H1 (cell line): Measurements from ENCODE around the gene LENG9. TPM values are rescaled to one million over a fixed set of nuclear protein-coding genes. Genes with fewer than 3 reads are reported as not detected.

Source experiments
- CTCF ChIA-PET: fragments of 300-600 bp; sonication (Branson Sonifier 250); formaldehyde crosslinking; loops from one replicate; lab custom pipeline; 2021; ENCODE audit not compliant: partially characterized antibody; lab: Charles Lee
- POLR2A ChIA-PET: fragments of 300-600 bp; sonication (Branson Sonifier 250); formaldehyde crosslinking; loops from one replicate; lab custom pipeline; 2021; ENCODE audit warnings: inconsistent platforms; ENCODE audit not compliant: partially characterized antibody; lab: Charles Lee
- DNase-seq, 2 experiments: peaks; one replicate each; pipeline versions ENCODE4 v3.0.0 to v3.0.0-alpha.2; 2010 to 2022; ENCODE audit warnings: low spot score in 2 of 2, low read depth in 1 of 2, mixed read lengths in 1 of 2
- FAIRE-seq: peaks from 2 replicates; lab custom pipeline; 2011; peaks lifted over from hg19 to GRCh38; lab: Jason Lieb, UNC
- H2AFZ ChIP-seq: 2 replicates; pipeline ENCODE4 v1.8.1; 2012; ENCODE audit warnings: low read length, inconsistent platforms
- H2AK5ac ChIP-seq: 2 replicates; pipeline ENCODE4 v1.6.1; 2013; ENCODE audit warnings: low read depth, low read length
- H2BK120ac ChIP-seq: replicated peaks from 2 replicates; pipeline ENCODE3; 2013; ENCODE audit warnings: low read depth, low read length, inconsistent platforms
- H2BK12ac ChIP-seq: 2 replicates; pipeline ENCODE4 v1.6.1; 2013; ENCODE audit warnings: low read depth, low read length
- H2BK15ac ChIP-seq: 2 replicates; pipeline ENCODE4 v1.6.1; 2013; ENCODE audit warnings: low read length
- H2BK20ac ChIP-seq: 2 replicates; pipeline ENCODE4 v1.6.1; 2013; ENCODE audit warnings: low read length
- H2BK5ac ChIP-seq: 2 replicates; pipeline ENCODE4 v1.6.1; 2013; ENCODE audit warnings: low read depth, low read length
- H3K14ac ChIP-seq: 2 replicates; pipeline ENCODE4 v1.6.1; 2013; ENCODE audit warnings: inconsistent platforms; ENCODE audit not compliant: insufficient read length
- H3K18ac ChIP-seq: 2 replicates; pipeline ENCODE4 v1.6.1; 2013; ENCODE audit warnings: low read length; ENCODE audit errors: extremely low read depth
- H3K23ac ChIP-seq: 2 replicates; pipeline ENCODE4 v1.6.1; 2013; ENCODE audit warnings: inconsistent platforms; ENCODE audit not compliant: insufficient read length
- H3K23me2 ChIP-seq: 2 replicates; pipeline ENCODE4 v1.6.1; 2013; ENCODE audit warnings: low read depth, low read length
- H3K27ac ChIP-seq: 2 replicates; pipeline ENCODE4 v1.6.1; 2011; ENCODE audit warnings: low read depth, low read length, inconsistent platforms
- H3K27me3 ChIP-seq, 4 experiments: replicated peaks in 1 of 4; 1 replicate in 1 of 4; 2 replicates in 3 of 4; pipeline versions ENCODE4 v1.6.1 to v1.8.1; 2011 to 2013; ENCODE audit warnings: low read length in 3 of 4, mild to moderate bottlenecking in 3 of 4, inconsistent platforms in 2 of 4, mixed read lengths in 2 of 4, moderate library complexity in 1 of 4; ENCODE audit not compliant: control insufficient read depth in 3 of 4, insufficient read depth in 3 of 4; ENCODE audit errors: extremely low read depth in 1 of 4
- H3K36me3 ChIP-seq, 4 experiments: 2 replicates each; pipeline versions ENCODE4 v1.6.1 to v1.8.1; 2011 to 2013; ENCODE audit warnings: mild to moderate bottlenecking in 4 of 4, low read length in 3 of 4, moderate library complexity in 2 of 4, control low read depth in 1 of 4, inconsistent platforms in 1 of 4; ENCODE audit not compliant: insufficient read depth in 4 of 4, control insufficient read depth in 2 of 4
- H3K4ac ChIP-seq: replicated peaks from 2 replicates; pipeline ENCODE3; 2013; ENCODE audit warnings: low read length, low read depth, mixed read lengths, inconsistent platforms; ENCODE audit not compliant: insufficient read length
- H3K4me1 ChIP-seq, 4 experiments: replicated peaks in 1 of 4; 1 replicate in 1 of 4; 2 replicates in 3 of 4; pipeline versions ENCODE4 v1.6.1 to v1.8.1; 2011 to 2013; ENCODE audit warnings: low read length in 3 of 4, inconsistent platforms in 2 of 4, mixed read lengths in 1 of 4; ENCODE audit not compliant: insufficient read depth in 4 of 4, control insufficient read depth in 3 of 4
- H3K4me2 ChIP-seq, 2 experiments: 2 replicates each; pipeline versions ENCODE4 v1.6.1 to v1.8.1; 2011 to 2013; ENCODE audit warnings: low read depth in 2 of 2, low read length in 2 of 2, control low read depth in 1 of 2, inconsistent platforms in 1 of 2, mild to moderate bottlenecking in 1 of 2; ENCODE audit not compliant: insufficient read depth in 1 of 2
- H3K4me3 ChIP-seq, 4 experiments: fragments of 200-600, 300-600 bp in 1 of 4; sonication (generic), shearing (Covaris generic), sonication (Bioruptor Twin) in 1 of 4; 2 replicates each; pipeline versions ENCODE4 v1.5.1 to v1.8.1; 2011 to 2016; ENCODE audit warnings: low read length in 4 of 4, low read depth in 3 of 4, control low read depth in 2 of 4, inconsistent platforms in 2 of 4, mild to moderate bottlenecking in 2 of 4, mixed read lengths in 1 of 4, moderate library complexity in 1 of 4; ENCODE audit not compliant: insufficient read depth in 2 of 4; ENCODE audit errors: extremely low read depth in 1 of 4
- H3K56ac ChIP-seq: replicated peaks from 2 replicates; pipeline ENCODE3; 2013; ENCODE audit warnings: low read depth, mild to moderate bottlenecking, mixed read lengths, low read length, inconsistent platforms; ENCODE audit not compliant: insufficient read length
- H3K79me1 ChIP-seq: 2 replicates; pipeline ENCODE4 v1.6.1; 2013; ENCODE audit warnings: low read depth, low read length, control low read depth
- H3K79me2 ChIP-seq, 2 experiments: 2 replicates each; pipeline versions ENCODE4 v1.6.1 to v1.8.1; 2012 to 2013; ENCODE audit warnings: low read length in 2 of 2, mild to moderate bottlenecking in 2 of 2, inconsistent platforms in 1 of 2; ENCODE audit not compliant: insufficient read depth in 2 of 2, control insufficient read depth in 1 of 2
- H3K9ac ChIP-seq, 4 experiments: replicated peaks in 1 of 4; 1 replicate in 1 of 4; 2 replicates in 3 of 4; pipeline versions ENCODE4 v1.6.1 to v1.8.1; 2011 to 2013; ENCODE audit warnings: low read depth in 3 of 4, low read length in 3 of 4, control low read depth in 2 of 4, mild to moderate bottlenecking in 2 of 4, moderate library complexity in 2 of 4, inconsistent platforms in 1 of 4; ENCODE audit errors: extremely low read depth in 1 of 4
- H3K9me3 ChIP-seq, 2 experiments: 2 replicates each; pipeline versions ENCODE4 v1.6.1 to v1.8.1; 2012 to 2013; ENCODE audit warnings: mild to moderate bottlenecking in 2 of 2, moderate library complexity in 2 of 2, control low read depth in 1 of 2, inconsistent platforms in 1 of 2, low read depth in 1 of 2, low read length in 1 of 2, mixed read lengths in 1 of 2; ENCODE audit not compliant: insufficient read depth in 2 of 2
- H4K20me1 ChIP-seq, 2 experiments: replicated peaks in 1 of 2; 2 replicates each; pipeline versions ENCODE3 to v1.8.1; 2011 to 2013; ENCODE audit warnings: inconsistent platforms in 2 of 2, low read length in 2 of 2, mild to moderate bottlenecking in 1 of 2; ENCODE audit not compliant: insufficient read depth in 2 of 2, control insufficient read depth in 1 of 2
- H4K5ac ChIP-seq: 2 replicates; pipeline ENCODE4 v1.6.1; 2013; ENCODE audit warnings: low read length, low read depth, mixed read lengths, inconsistent platforms; ENCODE audit not compliant: insufficient read length
- H4K8ac ChIP-seq: 2 replicates; pipeline ENCODE4 v1.8.0; 2013; ENCODE audit warnings: mild to moderate bottlenecking, moderate library complexity, low read length, inconsistent platforms; ENCODE audit not compliant: insufficient read depth; ENCODE audit errors: extremely low read depth
- H4K91ac ChIP-seq: replicated peaks from 2 replicates; pipeline ENCODE3; 2013; ENCODE audit warnings: low read length, mixed read lengths, inconsistent platforms; ENCODE audit not compliant: insufficient read length
- EGR1 ChIP-seq: IDR thresholded peaks from 2 replicates; pipeline ENCODE4 v1.6.1; 2011; ENCODE audit warnings: low read depth, low read length, borderline replicate concordance
- HDAC2 ChIP-seq, 2 experiments: fragments of 300-600 bp in 1 of 2; sonication (generic) in 1 of 2; IDR thresholded peaks; 2 replicates each; pipeline ENCODE4 v1.6.1; 2011 to 2012; ENCODE audit warnings: low read depth in 2 of 2, low read length in 2 of 2, mild to moderate bottlenecking in 2 of 2, moderate library complexity in 2 of 2, borderline replicate concordance in 1 of 2, inconsistent platforms in 1 of 2
- JUN ChIP-seq: IDR thresholded peaks from 2 replicates; pipeline ENCODE4 v1.6.1; 2011; ENCODE audit warnings: low read depth, mild to moderate bottlenecking, improper control_type of control experiment, low read length
- SIN3A ChIP-seq, 2 experiments: IDR thresholded peaks in 1 of 2; conservative IDR thresholded peaks in 1 of 2; 2 replicates each; pipeline ENCODE4 v1.6.1; 2011 to 2012; ENCODE audit warnings: low read length in 2 of 2, improper control_type of control experiment in 1 of 2, low read depth in 1 of 2, mild to moderate bottlenecking in 1 of 2
- YY1 ChIP-seq: IDR thresholded peaks from 2 replicates; pipeline ENCODE4 v1.6.1; 2011; ENCODE audit warnings: low read depth, mild to moderate bottlenecking, low read length
- ZNF274 ChIP-seq: IDR thresholded peaks from 2 replicates; pipeline ENCODE4 v1.7.0; 2012; ENCODE audit warnings: low read length, borderline replicate concordance; ENCODE audit errors: extremely low read depth
- WGBS, 2 experiments: shearing (Covaris generic) in 1 of 2; methylation state at CpG; one replicate each; pipeline versions ENCODE4 v1.1.6 to v1.1.7; 2013 to 2015; ENCODE audit warnings: low lambda C conversion rate in 2 of 2, mixed read lengths in 2 of 2, inconsistent platforms in 1 of 2, low coverage in 1 of 2, missing lambda C conversion rate in 1 of 2; ENCODE audit not compliant: insufficient replicate concordance in 2 of 2, insufficient coverage in 1 of 2, insufficient read length in 1 of 2; ENCODE audit errors: extremely low coverage in 1 of 2, missing lambda C conversion rate in 1 of 2; 5-methylcytosine and 5-hydroxymethylcytosine counted together
- polyA plus RNA-seq, 7 experiments: library from polyadenylated mRNA; depleted of rRNA in 3 of 7; stranded (reverse) in 5 of 7; unstranded in 2 of 7; fragments of >200 nt in 5 of 7; fragments of 200-250 nt in 2 of 7; gene quantifications; 1 replicate in 5 of 7; 2 replicates in 1 of 7; 4 replicates in 1 of 7; pipeline versions ENCODE4 v1.2.1 to v1.2.3, GENCODE V29; 2011 to 2013; ENCODE audit warnings: missing spikeins in 2 of 7, mixed read lengths in 2 of 7
- total RNA-seq: library from RNA; stranded (reverse); fragmentation: NEBNext Ultra II Directional; extraction: Animal tissue kit (Norgen Biotek cat#: 25700); gene quantifications from 2 replicates; pipeline ENCODE4 v1.2.1, GENCODE V29; 2021
- TF ChIP-seq, protein P1 (sequence below): IDR thresholded peaks from 2 replicates; pipeline ENCODE4 v1.6.1; 2012; ENCODE audit warnings: inconsistent platforms

LENG9 gene
- total and polyA plus RNA-seq, 2 of the 8 experiments (the other 6 are each of a cell fraction or from before 2014, with no cell fraction given): 1.6 to 3.9 TPM

DNA sequence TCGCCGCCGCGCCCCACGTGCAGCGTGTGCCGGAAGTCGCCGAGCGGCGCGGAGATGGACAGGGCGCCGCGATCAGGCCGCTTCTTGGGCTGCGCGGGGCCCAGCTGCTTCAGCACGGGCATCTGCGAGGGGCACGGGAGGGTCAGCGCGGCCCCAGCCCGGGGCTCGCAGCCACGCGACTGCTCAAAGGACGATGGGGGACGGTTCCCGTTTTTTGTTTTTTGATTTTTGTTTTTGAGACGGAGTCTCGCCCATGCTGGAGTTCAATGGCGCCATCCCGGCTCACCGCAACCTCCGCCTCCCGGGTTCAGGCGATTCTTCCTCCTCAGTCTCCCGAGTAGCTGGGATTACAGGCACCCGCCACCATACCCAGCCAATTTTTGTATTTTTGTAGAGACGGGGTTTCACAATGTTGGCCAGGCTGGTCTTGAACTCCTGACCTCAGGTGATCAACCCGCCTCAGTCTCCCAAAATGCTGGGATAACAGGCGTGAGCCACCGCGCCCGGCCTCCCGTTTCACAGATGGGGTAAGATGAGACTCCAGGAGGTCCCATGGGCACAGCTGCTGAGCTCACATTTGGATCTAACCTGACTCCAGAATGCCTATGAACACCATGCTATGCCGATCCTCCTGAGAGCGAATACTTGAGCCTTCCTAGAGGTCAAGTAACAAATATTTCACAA, 2.0 kb upstream of the LENG9 start:
- no peak overlapping the region for H3K18ac ChIP-seq
- H3K27ac ChIP-seq: no peak overlapping the region
- peak overlapping the region in 2 of 4 experiments; percentile 77 to 84; a peak in 3 of 8 replicates for H3K4me3 ChIP-seq
- H2BK15ac ChIP-seq: no peak overlapping the region
- no peak overlapping the region for H3K4ac ChIP-seq
- FAIRE-seq: no peak
- H3K14ac ChIP-seq: no peak overlapping the region
- H3K79me1 ChIP-seq: no peaks in the 10 kb centered on the region
- no peak overlapping the region for H2BK5ac ChIP-seq
- H4K5ac ChIP-seq: no peak overlapping the region
- no peak overlapping the region for H2BK12ac ChIP-seq
- H3K27me3 ChIP-seq: peaks cover 2 to 24% (median 15%) of the 10 kb centered on the region in 4 experiments; a peak in 6 of 7 replicates
- POLR2A ChIA-PET: interaction anchor here (1.2 to 1.6 kb wide), 3 partner anchors 8 to 652 kb away, joined by 3 to 7 read pairs (median 3); partner anchors contain the start of genes CDC42EP5 and PPP1R12C
- 86% methylated on average over 31 of the region's 49 CpGs; no CpG with 5 or more reads in 1 of the 2 experiments for WGBS, 2 experiments
- H3K9me3 ChIP-seq: no peaks in the 10 kb centered on the region
- peaks cover under 1 to 11% (median 5%) of the 10 kb centered on the region in 4 experiments; a peak in 6 of 7 replicates for H3K4me1 ChIP-seq
- TF ChIP-seq, protein P1, sequence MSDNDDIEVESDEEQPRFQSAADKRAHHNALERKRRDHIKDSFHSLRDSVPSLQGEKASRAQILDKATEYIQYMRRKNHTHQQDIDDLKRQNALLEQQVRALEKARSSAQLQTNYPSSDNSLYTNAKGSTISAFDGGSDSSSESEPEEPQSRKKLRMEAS: peak; percentile 74; the same call in 1 of the 2 replicates
- no peak for TF ChIP-seq ZNF274
- TF ChIP-seq SIN3A (conservative IDR thresholded peaks at IDR 0.05 in 1 of 2, IDR thresholded peaks at IDR 0.05 in 1 of 2; ENCODE audit: low read depth in 1 of 2, low read length in 2 of 2): no peak
- TF ChIP-seq YY1: no peak
- no peak for TF ChIP-seq JUN
- 0 out of 4 replicates have a peak, but pooled peaks of 1 of the 2 experiments have one; percentile 8 for TF ChIP-seq HDAC2 (IDR thresholded peaks at IDR 0.05; ENCODE audit: borderline replicate concordance in 1 of 2, low read depth in 2 of 2, low read length in 2 of 2)
- no peak for TF ChIP-seq EGR1
- peak overlapping the region; percentile 78; the same call in 1 of the 2 replicates for H4K8ac ChIP-seq
- no peak overlapping the region for H2AFZ ChIP-seq
- peaks cover 0 to 4% of the 10 kb centered on the region in 2 experiments for H4K20me1 ChIP-seq
- H3K79me2 ChIP-seq: no peaks in the 10 kb centered on the region
- H3K23me2 ChIP-seq: peaks cover 10% of the 10 kb centered on the region; the same call in 1 of the 2 replicates
- no peak overlapping the region for H3K23ac ChIP-seq
- no peak overlapping the region for H2BK20ac ChIP-seq
- no peak overlapping the region for H2BK120ac ChIP-seq
- no peak overlapping the region for H4K91ac ChIP-seq
- CTCF ChIA-PET: interaction anchor here (1.9 kb wide), 1 partner anchor 12 kb away, joined by 6 read pairs; no protein-coding TSS in a partner anchor
- no peak overlapping the region for H3K56ac ChIP-seq
- DNase-seq: no peak
- no peak overlapping the region for H2AK5ac ChIP-seq
- H3K4me2 ChIP-seq: peak overlapping the region; percentile 35 to 51; a peak in 2 of 4 replicates
- no peak overlapping the region for H3K9ac ChIP-seq
- peaks cover 0 to 16% (median 5%) of the 10 kb centered on the region in 4 experiments; a peak in 3 of 8 replicates for H3K36me3 ChIP-seq
